NCI-H446 treated with DMSO at 0.1 percent for 48 hours (cell line): Measurements from ENCODE around the gene KIAA1671.

Source experiments
- DNase-seq: peaks from one replicate; lab custom pipeline; 2025; lab: John Stamatoyannopoulos, UW

KIAA1671 gene

GRCh38 chr22:25014896-25015755 is 62.6 kb downstream of the KIAA1671 start:
- DNase-seq = no peak

GRCh38 chr22:25016311-25016710 is 63.8 kb downstream of the KIAA1671 start:
- DNase-seq = no peak

- no peak for DNase-seq
Measured at GRCh38 chr22:25018009-25018408, 65.5 kb downstream of the KIAA1671 start.

DNA sequence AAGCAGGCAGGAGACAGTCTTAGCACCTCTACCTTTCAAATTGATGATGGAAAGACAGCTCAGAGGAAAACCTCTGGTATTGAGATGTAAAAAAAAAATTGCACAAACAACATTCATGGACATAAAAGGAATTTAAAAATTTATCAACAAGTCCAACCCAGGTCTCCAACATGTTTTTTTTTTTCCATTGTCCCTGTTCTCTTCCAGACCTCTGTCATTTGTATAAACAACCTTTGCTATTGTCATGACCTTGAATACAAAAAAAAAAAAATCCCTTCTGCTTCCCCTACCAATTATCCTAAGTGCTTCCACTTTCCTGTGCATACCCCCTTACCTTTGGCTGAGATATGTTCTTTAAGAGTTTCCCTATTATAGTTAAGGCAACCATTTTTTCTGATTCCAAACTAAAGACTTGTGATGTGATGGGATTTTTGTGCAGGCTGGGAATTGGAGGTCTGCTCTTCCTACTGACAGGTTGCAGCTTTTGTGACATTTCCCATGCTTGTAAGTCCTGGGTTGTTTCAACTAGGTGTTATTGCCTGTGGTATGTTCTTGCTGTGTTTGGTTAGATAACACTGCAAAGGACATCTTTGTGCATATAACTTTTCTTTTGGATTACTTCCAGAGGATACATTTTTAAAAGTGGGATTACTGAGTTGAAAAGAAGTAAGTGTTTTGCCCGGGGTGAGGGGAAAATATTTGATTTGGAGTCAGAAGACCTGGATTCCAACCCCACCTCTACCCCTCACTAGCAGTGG is 67.1 kb downstream of the KIAA1671 start:
- no peak for DNase-seq

- DNase-seq = no peak
Measured at GRCh38 chr22:25021409-25021808, 68.9 kb downstream of the KIAA1671 start.

- DNase-seq = no peak
Measured at GRCh38 chr22:25021976-25022711, 69.6 kb downstream of the KIAA1671 start.

DNA sequence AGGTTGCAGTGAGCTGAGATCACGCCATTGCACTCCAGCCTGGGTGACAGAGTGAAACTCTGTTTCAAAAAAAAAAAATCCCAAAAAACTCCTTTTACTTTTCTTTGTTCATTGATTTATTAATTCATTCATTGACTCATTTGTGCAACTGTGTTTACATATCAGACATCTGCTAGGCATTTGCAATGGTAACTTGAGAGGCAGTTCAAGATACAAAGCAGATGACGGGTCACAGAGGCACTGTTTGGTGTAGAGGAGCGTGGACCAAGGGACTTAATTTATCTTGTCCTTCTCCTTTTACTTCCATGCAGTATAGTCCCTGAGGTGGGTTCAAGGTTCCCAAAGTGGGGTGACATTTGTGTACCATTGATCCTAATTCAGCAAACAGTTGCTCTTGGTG is 71.4 kb downstream of the KIAA1671 start:
- DNase-seq = no peak

- DNase-seq = no peak
Measured at GRCh38 chr22:25024895-25025294, 72.4 kb downstream of the KIAA1671 start.

- DNase-seq = no peak
Measured at GRCh38 chr22:25025491-25026400, 73.2 kb downstream of the KIAA1671 start.

- DNase-seq = no peak
Measured at GRCh38 chr22:25027043-25027906, 74.8 kb downstream of the KIAA1671 start.

GRCh38 chr22:25027959-25028840 is 75.7 kb downstream of the KIAA1671 start:
- no peak for DNase-seq

DNA sequence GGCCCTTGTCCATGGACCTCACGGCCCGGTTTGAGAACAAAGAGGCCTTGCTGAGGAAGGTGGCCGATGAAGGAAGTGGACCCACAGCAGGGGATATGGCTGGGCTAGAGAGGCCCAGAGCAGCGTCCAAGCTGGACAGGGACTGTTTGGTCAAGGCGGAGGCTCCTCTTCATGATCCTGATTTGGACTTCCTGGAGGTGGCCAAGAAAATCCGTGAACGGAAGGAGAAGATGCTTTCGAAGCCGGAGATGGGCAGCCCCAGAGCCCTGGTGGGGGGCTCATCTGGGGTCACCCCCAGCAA is 76.3 kb downstream of the KIAA1671 start:
- no peak for DNase-seq

- no peak for DNase-seq
Measured at GRCh38 chr22:25029181-25029580, 76.7 kb downstream of the KIAA1671 start.

GRCh38 chr22:25030636-25031035 is 78.1 kb downstream of the KIAA1671 start:
- DNase-seq = no peak

- no peak for DNase-seq
Measured at GRCh38 chr22:25032066-25032465, 79.5 kb downstream of the KIAA1671 start.

- no peak for DNase-seq
Measured at GRCh38 chr22:25035715-25036114, 83.2 kb downstream of the KIAA1671 start.

DNA sequence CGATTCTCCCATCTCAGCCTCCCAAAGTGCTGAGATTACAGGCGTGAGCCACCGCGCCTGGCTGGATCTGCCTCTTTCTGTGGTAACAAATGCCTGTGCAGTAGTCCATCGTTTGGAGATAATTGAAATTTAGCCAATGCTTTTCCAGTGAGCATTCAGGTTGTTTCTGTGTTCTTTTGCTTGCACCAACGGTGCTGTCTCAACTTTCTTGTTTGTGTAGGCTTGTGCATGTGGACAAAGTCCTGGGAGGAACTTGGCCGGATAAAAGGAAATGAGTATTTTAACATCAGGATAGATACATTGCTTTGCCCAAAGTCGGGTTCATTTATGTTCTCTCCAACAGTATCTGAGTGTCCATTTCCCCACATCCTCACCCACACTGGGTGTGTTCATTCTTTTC is 85.7 kb downstream of the KIAA1671 start:
- DNase-seq = no peak

- DNase-seq = no peak
Measured at GRCh38 chr22:25038771-25039170, 86.3 kb downstream of the KIAA1671 start.

GRCh38 chr22:25039255-25039654 is 86.7 kb downstream of the KIAA1671 start:
- DNase-seq = no peak

GRCh38 chr22:25039754-25040153 is 87.2 kb downstream of the KIAA1671 start:
- DNase-seq = no peak
